Measurements from ENCODE around the gene RAD50. TPM values are rescaled to one million over a fixed set of nuclear protein-coding genes. Genes with fewer than 3 reads are reported as not detected.
"Not testable (repeated sequence)": the region's sequence is repeated elsewhere in the genome, so short reads cannot be mapped to it uniquely, and the experiment has no call there.

Gene RAD50
- 10 to 100 TPM; 19.7 to 33.7 (median 28.5) TPM for total RNA-seq
- total RNA-seq (2013), result 30.2 TPM
- total RNA-seq, result 3.7 to 10.7 (median 7.4) reads per million in 29 experiments

- Mint-ChIP-seq H3K36me3 (peaks cover 3% of the 10 kb centered on the region), H3K9me3 (peaks cover 4 to 5% (median 4%) of the 10 kb centered on the region in 3 donors), H3K4me3 (peak within 1 kb of the TSS; percentile 95 to 99 (median 95)), H3K4me1 (peaks cover 29 to 32% (median 31%) of the 10 kb centered on the region in 3 donors), H3K27me3 (no peaks in the 10 kb centered on the region), H3K27ac (peak within 1 kb of the TSS; percentile 94 to 97)
- H3K36me3 ChIP-seq (ENCODE audit: control insufficient read depth in 2 of 2, extremely low read depth in 1 of 2, insufficient read depth in 1 of 2, low read length in 1 of 2), result peaks cover 0 to 14% of the 10 kb centered on the region in 2 donors
- ChIA-PET POLR2A (interaction anchor here in 1 of 2 donors (0.6 to 0.9 kb wide), 2 partner anchors 9 to 66 kb away, joined by 3 to 6 read pairs; partner anchors contain the start of gene IRF1), CTCF (interaction anchor here (0.6 to 0.7 kb wide), 2 partner anchors 30 to 263 kb away, joined by 3 to 5 read pairs; no protein-coding TSS in a partner anchor)
- no peaks in the 10 kb centered on the region for H3K27me3 ChIP-seq (replicated peaks in 1 of 2; ENCODE audit: control insufficient read depth in 2 of 2, extremely low read depth in 1 of 2, insufficient read depth in 2 of 2, low read length in 1 of 2)
- H3K4me3 ChIP-seq (ENCODE audit: control insufficient read depth in 1 of 2, extremely low read depth in 1 of 2, low read length in 1 of 2), result peak within 1 kb of the TSS; percentile 69 to 87
- DNase-seq (peak; percentile 81 to 95 (median 90)), ATAC-seq (replicated peaks in 1 of 4) (peak; percentile 97 to 99 (median 98))
- 0% methylated on average over 36 of the region's 53 CpGs for WGBS (ENCODE audit: insufficient coverage)
- H3K9me3 ChIP-seq, result no peaks in the 10 kb centered on the region
- H3K27ac ChIP-seq (ENCODE audit: low read length), result peak within 1 kb of the TSS; percentile 86
- H3K4me1 ChIP-seq (ENCODE audit: control insufficient read depth in 1 of 2, extremely low read depth in 1 of 2, insufficient read depth in 2 of 2, low read length in 2 of 2), result peaks cover 6 to 21% of the 10 kb centered on the region in 2 experiments
These were observed at the start of gene RAD50 for GRCh38 chr5:132556763-132557477. Gene RAD50, plus strand, starts transcription at chr5:132556977. Its CDS starts 348 bp downstream, at chr5:132557325.

GRCh38 chr5:132510076-132510475 is 46.7 kb upstream of the RAD50 start:
- ChIA-PET CTCF (interaction anchor here (0.7 to 1.4 kb wide), 3 partner anchors 10 to 382 kb away, joined by 3 to 4 read pairs (median 3); partner anchors contain the start of gene SLC22A5 (in 1 of the 2)), POLR2A (interaction anchor here in 1 of 2 donors (0.8 kb wide), 1 partner anchor 21 kb away, joined by 4 read pairs; no protein-coding TSS in a partner anchor)
- Histone ChIP-seq H3K9me3 (no peaks in the 10 kb centered on the region), H3K27ac (ENCODE audit: low read length) (no peak overlapping the region), H3K36me3 (ENCODE audit: control insufficient read depth in 2 of 2, extremely low read depth in 1 of 2, insufficient read depth in 1 of 2, low read length in 1 of 2) (no peaks in the 10 kb centered on the region), H3K27me3 (replicated peaks in 1 of 2; ENCODE audit: control insufficient read depth in 2 of 2, extremely low read depth in 1 of 2, insufficient read depth in 2 of 2, low read length in 1 of 2) (no peaks in the 10 kb centered on the region), H3K4me1 (ENCODE audit: control insufficient read depth in 1 of 2, extremely low read depth in 1 of 2, insufficient read depth in 2 of 2, low read length in 2 of 2) (no peaks in the 10 kb centered on the region), H3K4me3 (ENCODE audit: control insufficient read depth in 1 of 2, extremely low read depth in 1 of 2, low read length in 1 of 2) (no peak overlapping the region)
- Mint-ChIP-seq H3K27ac (no peak overlapping the region), H3K4me1 (no peaks in the 10 kb centered on the region), H3K36me3 (peaks cover 4% of the 10 kb centered on the region), H3K4me3 (no peak overlapping the region), H3K27me3 (peaks cover 7 to 25% of the 10 kb centered on the region in 2 donors), H3K9me3 (peaks cover 0 to 12% (median 0%) of the 10 kb centered on the region in 3 donors)
- ATAC-seq (replicated peaks in 1 of 4) (no peak), DNase-seq (no peak)

- CTCF ChIA-PET; DNase-seq; H3K4me1 ChIP-seq (ENCODE audit: control insufficient read depth in 1 of 2, extremely low read depth in 1 of 2, insufficient read depth in 2 of 2, low read length in 2 of 2); H3K4me3 ChIP-seq (ENCODE audit: control insufficient read depth in 1 of 2, extremely low read depth in 1 of 2, low read length in 1 of 2); H3K27me3 ChIP-seq (replicated peaks in 1 of 2; ENCODE audit: control insufficient read depth in 2 of 2, extremely low read depth in 1 of 2, insufficient read depth in 2 of 2, low read length in 1 of 2); H3K4me1 Mint-ChIP-seq; POLR2A ChIA-PET; H3K27me3 Mint-ChIP-seq; H3K36me3 Mint-ChIP-seq; H3K36me3 ChIP-seq (ENCODE audit: control insufficient read depth in 2 of 2, extremely low read depth in 1 of 2, insufficient read depth in 1 of 2, low read length in 1 of 2); ATAC-seq (replicated peaks in 1 of 4); H3K4me3 Mint-ChIP-seq; H3K9me3 ChIP-seq; H3K27ac ChIP-seq (ENCODE audit: low read length): not testable (repeated sequence)
- H3K27ac Mint-ChIP-seq, result peak overlapping the region in 1 of 2 donors; percentile 23
- peaks cover 0 to 12% (median 0%) of the 10 kb centered on the region in 3 donors for H3K9me3 Mint-ChIP-seq
- no CpG with 5 or more reads among the region's 25 CpGs for WGBS (ENCODE audit: insufficient coverage)
These were observed 43.0 kb upstream of the RAD50 start for GRCh38 chr5:132513618-132514336.

- H3K4me1 Mint-ChIP-seq, result peaks cover 1 to 23% (median 13%) of the 10 kb centered on the region in 3 donors
- not testable (repeated sequence) for H3K9me3 ChIP-seq; H3K27ac Mint-ChIP-seq; DNase-seq; ATAC-seq (replicated peaks in 1 of 4); H3K4me3 ChIP-seq (ENCODE audit: control insufficient read depth in 1 of 2, extremely low read depth in 1 of 2, low read length in 1 of 2); H3K4me1 ChIP-seq (ENCODE audit: control insufficient read depth in 1 of 2, extremely low read depth in 1 of 2, insufficient read depth in 2 of 2, low read length in 2 of 2); H3K36me3 Mint-ChIP-seq; H3K9me3 Mint-ChIP-seq; H3K27me3 Mint-ChIP-seq; H3K36me3 ChIP-seq (ENCODE audit: control insufficient read depth in 2 of 2, extremely low read depth in 1 of 2, insufficient read depth in 1 of 2, low read length in 1 of 2); H3K4me3 Mint-ChIP-seq; H3K27me3 ChIP-seq (replicated peaks in 1 of 2; ENCODE audit: control insufficient read depth in 2 of 2, extremely low read depth in 1 of 2, insufficient read depth in 2 of 2, low read length in 1 of 2); H3K27ac ChIP-seq (ENCODE audit: low read length)
- POLR2A ChIA-PET, result interaction anchor here (0.6 to 0.7 kb wide), 2 partner anchors 10 to 55 kb away, joined by 3 to 4 read pairs; no protein-coding TSS in a partner anchor
- CTCF ChIA-PET, result interaction anchor here in 1 of 2 donors (0.8 kb wide), 1 partner anchor 1770 kb away, joined by 5 read pairs; no protein-coding TSS in a partner anchor
- WGBS (ENCODE audit: insufficient coverage), result no CpG with 5 or more reads among the region's 1 CpG
These were observed 34.7 kb upstream of the RAD50 start for GRCh38 chr5:132522067-132522466.

GRCh38 chr5:132524877-132525276 is 31.9 kb upstream of the RAD50 start:
- WGBS (ENCODE audit: insufficient coverage), result 81% methylated on average over 3 of the region's 5 CpGs
- peaks cover 2 to 10% of the 10 kb centered on the region in 2 experiments for H3K4me1 ChIP-seq (ENCODE audit: control insufficient read depth in 1 of 2, extremely low read depth in 1 of 2, insufficient read depth in 2 of 2, low read length in 2 of 2)
- POLR2A ChIA-PET; H3K36me3 Mint-ChIP-seq; H3K4me3 Mint-ChIP-seq; CTCF ChIA-PET; DNase-seq; H3K36me3 ChIP-seq (ENCODE audit: control insufficient read depth in 2 of 2, extremely low read depth in 1 of 2, insufficient read depth in 1 of 2, low read length in 1 of 2); H3K27ac Mint-ChIP-seq; H3K27me3 Mint-ChIP-seq; H3K4me3 ChIP-seq (ENCODE audit: control insufficient read depth in 1 of 2, extremely low read depth in 1 of 2, low read length in 1 of 2); ATAC-seq (replicated peaks in 1 of 4); H3K27me3 ChIP-seq (replicated peaks in 1 of 2; ENCODE audit: control insufficient read depth in 2 of 2, extremely low read depth in 1 of 2, insufficient read depth in 2 of 2, low read length in 1 of 2); H3K9me3 ChIP-seq; H3K9me3 Mint-ChIP-seq; H3K27ac ChIP-seq (ENCODE audit: low read length): not testable (repeated sequence)
- H3K4me1 Mint-ChIP-seq, result peaks cover 8 to 31% (median 23%) of the 10 kb centered on the region in 3 donors

GRCh38 chr5:132525299-132525724 is 31.5 kb upstream of the RAD50 start:
- H3K36me3 ChIP-seq (ENCODE audit: control insufficient read depth in 2 of 2, extremely low read depth in 1 of 2, insufficient read depth in 1 of 2, low read length in 1 of 2), result no peaks in the 10 kb centered on the region
- Mint-ChIP-seq H3K4me1 (peaks cover 8 to 30% (median 23%) of the 10 kb centered on the region in 3 donors), H3K27me3 (no peaks in the 10 kb centered on the region), H3K4me3 (peak overlapping the region in 1 of 3 donors; percentile 39), H3K9me3 (no peaks in the 10 kb centered on the region), H3K36me3 (no peaks in the 10 kb centered on the region), H3K27ac (no peak overlapping the region)
- H3K27me3 ChIP-seq (replicated peaks in 1 of 2; ENCODE audit: control insufficient read depth in 2 of 2, extremely low read depth in 1 of 2, insufficient read depth in 2 of 2, low read length in 1 of 2), result no peaks in the 10 kb centered on the region
- ATAC-seq (replicated peaks in 1 of 4) (no peak), DNase-seq (no peak)
- H3K9me3 ChIP-seq, result no peaks in the 10 kb centered on the region
- H3K4me3 ChIP-seq (ENCODE audit: control insufficient read depth in 1 of 2, extremely low read depth in 1 of 2, low read length in 1 of 2), result no peak overlapping the region
- H3K27ac ChIP-seq (ENCODE audit: low read length), result no peak overlapping the region
- peaks cover 2 to 10% of the 10 kb centered on the region in 2 experiments for H3K4me1 ChIP-seq (ENCODE audit: control insufficient read depth in 1 of 2, extremely low read depth in 1 of 2, insufficient read depth in 2 of 2, low read length in 2 of 2)
- ChIA-PET POLR2A (no interaction called here), CTCF (interaction anchor here (0.6 to 1.9 kb wide), 2 partner anchors 51 to 295 kb away, joined by 4 to 10 read pairs; no protein-coding TSS in a partner anchor)

All from T-cell (primary cell).